Activated CD4-positive, alpha-beta T cell treated with anti-CD3 and anti-CD28 coated beads, Interleukin-2, amount 10 ng/mL, durations not matched to agents 24 days and 14 days (primary cell): ENCODE data around the gene GRIA4. TPM values are rescaled to one million over a fixed set of nuclear protein-coding genes. Genes with fewer than 3 reads are reported as not detected.
"Not testable (repeated sequence)": the region's sequence is repeated elsewhere in the genome, so short reads cannot be mapped to it uniquely, and the experiment has no call there.

ENCODE experiments used
- DNase-seq: peaks from one replicate; pipeline ENCODE4 v3.0.0; 2022
- H3K27ac Mint-ChIP-seq: one replicate; pipeline ENCODE4 v1.8.0; 2022; ENCODE audit warnings: mild to moderate bottlenecking, mixed read lengths
- H3K27me3 Mint-ChIP-seq: one replicate; pipeline ENCODE4 v1.8.0; 2022; ENCODE audit warnings: mixed read lengths
- H3K36me3 Mint-ChIP-seq: one replicate; pipeline ENCODE4 v1.8.0; 2022; ENCODE audit warnings: low read depth, mild to moderate bottlenecking, mixed read lengths
- H3K4me1 Mint-ChIP-seq: one replicate; pipeline ENCODE4 v1.8.0; 2021; ENCODE audit warnings: mixed read lengths
- H3K4me3 Mint-ChIP-seq: one replicate; pipeline ENCODE4 v1.8.0; 2022; ENCODE audit warnings: mild to moderate bottlenecking, moderate library complexity, mixed read lengths
- H3K9me3 Mint-ChIP-seq: one replicate; pipeline ENCODE4 v1.8.0; 2021; ENCODE audit warnings: mixed read lengths
- intact Hi-C: fragments of 100-400 bp; cut with micrococcal nuclease; formaldehyde crosslinking; loops from one replicate; pipeline ENCODE4 v1.15.1; 2023
- total RNA-seq: library from RNA; stranded (reverse); gene quantifications from 2 replicates; pipeline ENCODE4 v1.2.3, GENCODE V29; 2022

The GRIA4 gene
- total RNA-seq, 1 donor from 2014 or later = not detected

DNA sequence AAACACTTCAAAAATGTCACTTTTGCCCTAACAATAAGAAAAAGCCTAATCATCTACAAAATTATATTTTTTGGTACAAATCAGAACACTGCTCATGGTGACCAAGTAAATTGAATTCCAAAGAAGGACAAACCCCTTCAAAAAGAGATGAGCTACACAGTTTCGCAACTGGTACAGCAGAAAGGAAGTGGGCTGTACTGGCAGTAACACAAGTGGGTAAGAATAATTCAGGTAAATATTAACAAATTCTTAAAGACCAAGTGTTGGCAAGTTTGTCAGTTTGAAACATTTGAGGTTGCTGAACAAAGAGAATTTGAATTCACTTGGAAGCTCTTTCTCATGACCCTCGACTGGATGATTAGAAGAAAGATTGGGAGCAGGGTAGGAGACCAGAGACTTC is 376.7 kb downstream of the GRIA4 start:
- Mint-ChIP-seq H3K36me3 (no peaks in the 10 kb centered on the region), H3K9me3 (no peaks in the 10 kb centered on the region), H3K27ac (no peak overlapping the region), H3K4me3 (no peak overlapping the region), H3K27me3 (no peaks in the 10 kb centered on the region), H3K4me1 (no peaks in the 10 kb centered on the region)
- DNase-seq = no peak
- intact Hi-C loops = no loop called here

- H3K36me3 Mint-ChIP-seq = no peaks in the 10 kb centered on the region
- H3K4me1 Mint-ChIP-seq = no peaks in the 10 kb centered on the region
- no peak overlapping the region for H3K27ac Mint-ChIP-seq
- H3K9me3 Mint-ChIP-seq = no peaks in the 10 kb centered on the region
- no peaks in the 10 kb centered on the region for H3K27me3 Mint-ChIP-seq
- no peak overlapping the region for H3K4me3 Mint-ChIP-seq
- intact Hi-C loops = no loop called here
- DNase-seq = no peak
Observed at GRCh38 chr11:105988197-105988596, 378.3 kb downstream of the GRIA4 start.

DNA sequence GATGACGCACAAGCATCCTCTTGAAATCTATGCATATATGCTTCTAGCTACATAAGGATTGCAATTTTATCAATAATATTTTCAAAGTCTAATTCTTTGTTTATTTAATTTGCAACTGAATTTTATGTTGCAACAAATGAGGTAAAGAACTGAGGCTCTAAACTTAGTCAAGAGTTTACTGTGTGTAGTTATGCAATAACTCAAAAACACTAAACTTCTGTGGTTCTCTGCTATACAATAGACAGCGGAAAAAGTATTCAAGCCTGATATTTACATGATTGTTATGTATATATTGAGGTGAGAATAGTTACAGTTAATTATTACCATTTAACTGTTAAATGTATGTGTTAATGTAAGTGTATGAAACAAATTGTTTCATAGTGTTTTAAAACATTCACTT is 379.3 kb downstream of the GRIA4 start:
- Mint-ChIP-seq H3K4me3 (no peak overlapping the region), H3K4me1 (no peaks in the 10 kb centered on the region), H3K27me3 (no peaks in the 10 kb centered on the region), H3K27ac (no peak overlapping the region), H3K36me3 (peaks cover 3% of the 10 kb centered on the region), H3K9me3 (peaks cover 3% of the 10 kb centered on the region)
- DNase-seq = no peak
- intact Hi-C loops = no loop called here

DNA sequence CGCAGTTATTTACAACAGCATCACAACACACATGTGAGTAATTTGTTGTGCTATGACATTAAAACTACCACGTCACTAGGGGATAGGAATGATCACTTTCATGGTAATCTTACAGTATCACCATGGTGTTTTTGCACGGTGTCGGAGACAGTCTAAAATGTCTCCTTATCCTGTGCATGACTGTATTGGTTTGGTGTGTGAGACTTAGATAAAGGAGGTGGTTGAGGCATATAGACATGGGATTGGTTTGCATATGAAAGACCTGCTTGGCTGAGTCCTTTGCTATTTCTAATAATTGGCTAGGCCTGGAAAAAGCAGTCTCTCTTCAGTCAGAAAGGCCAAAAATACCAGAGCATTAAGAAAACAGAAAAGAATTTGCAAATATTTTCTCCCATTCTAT is 382.0 kb downstream of the GRIA4 start:
- Mint-ChIP-seq H3K9me3 (peaks cover 4% of the 10 kb centered on the region), H3K4me1 (no peaks in the 10 kb centered on the region), H3K4me3 (no peak overlapping the region), H3K27ac (no peak overlapping the region), H3K36me3 (peaks cover 10% of the 10 kb centered on the region), H3K27me3 (no peaks in the 10 kb centered on the region)
- no peak for DNase-seq
- intact Hi-C loops = no loop called here

DNA sequence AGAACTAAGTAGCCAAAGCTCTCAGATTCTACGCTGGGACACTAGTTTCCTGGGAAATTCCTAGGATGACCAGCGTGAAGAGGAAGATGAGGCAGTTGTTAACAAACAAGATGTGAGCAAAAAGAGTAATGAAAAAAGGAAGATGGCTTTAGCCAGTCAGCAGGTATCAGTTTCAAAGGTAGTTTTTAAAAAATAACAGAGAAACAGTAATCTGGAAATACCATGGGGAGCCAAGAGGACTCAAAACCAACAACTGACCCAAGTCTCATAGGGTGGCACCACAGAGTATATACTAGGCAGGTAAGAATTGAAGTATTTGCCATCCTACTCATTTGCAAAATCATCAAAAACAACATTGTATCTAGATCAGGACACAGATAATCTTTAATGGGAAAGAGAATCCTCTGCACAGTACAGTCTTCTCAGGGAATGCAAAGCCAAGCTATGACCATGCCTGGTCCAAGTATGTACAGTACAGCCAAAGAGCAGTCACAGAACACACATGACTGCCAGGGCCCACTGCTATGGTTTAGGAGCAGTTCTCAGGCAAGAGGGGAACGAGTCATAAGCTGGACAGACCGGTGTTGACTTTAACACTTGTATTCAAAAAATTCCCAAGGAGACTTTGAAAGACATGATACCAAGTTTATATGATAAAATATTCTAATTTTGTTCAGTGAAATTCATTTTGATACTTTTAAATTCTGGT is 391.6 kb downstream of the GRIA4 start:
- Mint-ChIP-seq H3K4me3 (no peak overlapping the region), H3K9me3 (peaks cover 16% of the 10 kb centered on the region), H3K36me3 (peaks cover 50% of the 10 kb centered on the region), H3K27me3 (no peaks in the 10 kb centered on the region), H3K4me1 (no peaks in the 10 kb centered on the region), H3K27ac (no peak overlapping the region)
- no peak for DNase-seq
- intact Hi-C loops = no loop called here

GRCh38 chr11:106003094-106003493 is 393.2 kb downstream of the GRIA4 start:
- H3K4me1 Mint-ChIP-seq, DNase-seq, H3K27me3 Mint-ChIP-seq, intact Hi-C loops, H3K4me3 Mint-ChIP-seq, H3K27ac Mint-ChIP-seq: not testable (repeated sequence)
- Mint-ChIP-seq H3K9me3 (peaks cover 16% of the 10 kb centered on the region), H3K36me3 (peaks cover 61% of the 10 kb centered on the region)

- Mint-ChIP-seq H3K4me3 (no peak overlapping the region), H3K4me1 (peaks cover 14% of the 10 kb centered on the region), H3K27me3 (no peaks in the 10 kb centered on the region), H3K36me3 (peaks cover 61% of the 10 kb centered on the region), H3K27ac (no peak overlapping the region), H3K9me3 (peaks cover 13% of the 10 kb centered on the region)
- no peak for DNase-seq
- intact Hi-C loops = no loop called here
Observed at GRCh38 chr11:106011481-106011880, 401.6 kb downstream of the GRIA4 start.

- Mint-ChIP-seq H3K4me1 (peaks cover 20% of the 10 kb centered on the region), H3K4me3 (no peak overlapping the region), H3K36me3 (peaks cover 49% of the 10 kb centered on the region), H3K27me3 (no peaks in the 10 kb centered on the region), H3K27ac (no peak overlapping the region), H3K9me3 (peaks cover 13% of the 10 kb centered on the region)
- no peak for DNase-seq
- intact Hi-C loops = no loop called here
Observed at GRCh38 chr11:106012744-106013143, 402.9 kb downstream of the GRIA4 start.

DNA sequence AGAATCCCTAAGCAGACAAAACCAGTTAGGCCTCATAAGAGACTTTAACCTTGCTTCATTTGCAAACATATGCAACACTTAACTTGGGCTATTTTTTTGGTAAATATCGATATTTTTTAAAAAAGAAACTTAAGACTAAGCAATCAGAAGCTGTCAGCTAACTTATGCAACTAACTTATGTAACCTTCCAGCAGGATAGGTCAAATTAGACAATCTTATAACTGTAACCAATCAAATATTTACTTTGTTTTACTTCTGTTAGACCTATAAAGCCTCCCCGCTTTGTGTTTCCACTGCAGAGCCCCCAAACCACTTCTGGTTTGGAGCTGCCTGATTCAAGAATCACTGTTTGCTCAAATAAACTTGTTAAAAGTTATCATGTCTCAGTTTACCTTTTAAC is 404.2 kb downstream of the GRIA4 start:
- peaks cover 16% of the 10 kb centered on the region for H3K9me3 Mint-ChIP-seq
- H3K27ac Mint-ChIP-seq = no peak overlapping the region
- intact Hi-C loops = no loop called here
- H3K27me3 Mint-ChIP-seq = no peaks in the 10 kb centered on the region
- peaks cover 28% of the 10 kb centered on the region for H3K4me1 Mint-ChIP-seq
- peaks cover 46% of the 10 kb centered on the region for H3K36me3 Mint-ChIP-seq
- no peak for DNase-seq
- no peak overlapping the region for H3K4me3 Mint-ChIP-seq

GRCh38 chr11:106014620-106015019 is 404.7 kb downstream of the GRIA4 start:
- Mint-ChIP-seq H3K36me3 (peaks cover 44% of the 10 kb centered on the region), H3K4me1 (peaks cover 31% of the 10 kb centered on the region), H3K4me3 (no peak overlapping the region), H3K27me3 (no peaks in the 10 kb centered on the region), H3K27ac (no peak overlapping the region), H3K9me3 (peaks cover 16% of the 10 kb centered on the region)
- no peak for DNase-seq
- intact Hi-C loops = no loop called here

- Mint-ChIP-seq H3K4me3 (no peak overlapping the region), H3K27me3 (no peaks in the 10 kb centered on the region), H3K4me1 (peaks cover 34% of the 10 kb centered on the region), H3K36me3 (peaks cover 44% of the 10 kb centered on the region), H3K27ac (no peak overlapping the region), H3K9me3 (peaks cover 14% of the 10 kb centered on the region)
- no peak for DNase-seq
- intact Hi-C loops = no loop called here
Observed at GRCh38 chr11:106015066-106015465, 405.2 kb downstream of the GRIA4 start.

DNA sequence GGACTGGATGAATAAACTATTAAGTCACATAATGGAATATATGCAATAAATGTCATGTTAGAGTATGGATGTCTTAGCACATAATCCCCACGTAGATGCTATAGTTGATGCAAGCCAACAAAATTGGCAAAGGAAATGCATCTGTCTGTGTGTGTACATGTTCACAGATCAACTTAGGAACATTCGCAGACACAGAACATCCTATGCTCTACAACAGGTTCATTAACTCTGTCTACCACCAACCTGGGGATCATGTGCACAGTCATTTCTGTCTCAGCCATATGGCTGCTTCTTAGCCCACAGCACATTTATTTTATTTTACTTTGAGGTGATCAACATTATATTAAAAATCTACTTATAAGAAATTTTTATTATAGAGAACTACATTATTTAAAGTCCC is 407.2 kb downstream of the GRIA4 start:
- no peak for DNase-seq
- Mint-ChIP-seq H3K27me3 (no peaks in the 10 kb centered on the region), H3K27ac (no peak overlapping the region), H3K4me1 (peaks cover 40% of the 10 kb centered on the region), H3K9me3 (peaks cover 8% of the 10 kb centered on the region), H3K36me3 (peaks cover 41% of the 10 kb centered on the region), H3K4me3 (no peak overlapping the region)
- intact Hi-C loops = no loop called here

- peak overlapping the region; percentile 97 for H3K4me3 Mint-ChIP-seq
- H3K4me1 Mint-ChIP-seq = peaks cover 44% of the 10 kb centered on the region
- intact Hi-C loops = loop anchor here (5.0 kb wide), 1 partner anchor 1436 kb away; the partner anchor contains the start of gene CWF19L2
- peaks cover 30% of the 10 kb centered on the region for H3K36me3 Mint-ChIP-seq
- no peak for DNase-seq
- peaks cover 12% of the 10 kb centered on the region for H3K27me3 Mint-ChIP-seq
- peaks cover 22% of the 10 kb centered on the region for H3K9me3 Mint-ChIP-seq
- H3K27ac Mint-ChIP-seq = peak overlapping the region; percentile 96
Observed at GRCh38 chr11:106021181-106021966, 411.5 kb downstream of the GRIA4 start.
